NCI-H146 (cell line): ENCODE results near the gene STMND1.

Source experiments
- DNase-seq: peaks from one replicate; lab custom pipeline; 2025; lab: John Stamatoyannopoulos, UW

The STMND1 gene

GRCh38 chr6:17161076-17161475 is 59.2 kb downstream of the STMND1 start:
- DNase-seq: no peak

- no peak for DNase-seq
Measured at GRCh38 chr6:17165383-17165782, 63.5 kb downstream of the STMND1 start.

GRCh38 chr6:17167327-17167979 is 65.6 kb downstream of the STMND1 start:
- DNase-seq: peak; percentile 19

DNA sequence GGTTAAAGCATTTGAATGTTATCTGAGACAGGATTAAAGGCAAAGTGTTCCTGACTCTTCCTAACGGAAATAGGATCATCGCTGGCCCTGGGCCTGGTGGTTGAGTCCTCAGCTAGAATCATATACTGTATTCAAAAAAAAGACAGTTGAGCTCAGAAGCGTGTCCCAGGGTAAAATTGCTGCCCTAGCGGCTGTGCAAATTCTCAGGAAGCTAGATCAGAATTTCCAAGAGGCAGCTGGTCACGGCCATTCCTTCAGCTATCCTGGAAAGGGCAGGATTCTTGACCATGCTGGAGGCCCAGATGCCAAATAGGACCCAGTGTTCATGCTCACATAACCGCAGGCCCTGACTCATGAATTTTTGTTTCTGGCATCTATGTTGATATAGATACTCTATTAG is 67.4 kb downstream of the STMND1 start:
- no peak for DNase-seq

DNA sequence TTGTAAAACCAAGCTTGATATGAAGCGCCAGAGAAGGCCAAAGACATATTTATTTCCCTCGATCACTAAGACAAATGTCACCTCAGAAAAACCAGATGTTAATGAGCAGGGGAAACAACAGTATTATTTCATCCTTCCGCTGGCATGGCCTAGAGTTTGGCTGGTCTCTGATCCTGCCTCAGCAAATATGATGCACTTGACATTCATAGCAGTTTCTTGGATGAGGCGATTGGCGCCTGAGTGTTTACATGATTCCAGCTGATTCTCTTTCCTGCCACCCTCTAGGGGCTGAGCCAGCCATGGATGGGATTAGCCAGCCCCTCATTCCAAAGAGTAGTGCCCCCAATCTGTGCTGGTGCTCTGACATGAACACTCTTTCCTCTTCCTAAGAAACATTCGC is 67.9 kb downstream of the STMND1 start:
- DNase-seq: no peak

- DNase-seq: no peak
Measured at GRCh38 chr6:17172836-17173470, 71.1 kb downstream of the STMND1 start.

GRCh38 chr6:17178326-17178725 is 76.5 kb downstream of the STMND1 start:
- DNase-seq: no peak

DNA sequence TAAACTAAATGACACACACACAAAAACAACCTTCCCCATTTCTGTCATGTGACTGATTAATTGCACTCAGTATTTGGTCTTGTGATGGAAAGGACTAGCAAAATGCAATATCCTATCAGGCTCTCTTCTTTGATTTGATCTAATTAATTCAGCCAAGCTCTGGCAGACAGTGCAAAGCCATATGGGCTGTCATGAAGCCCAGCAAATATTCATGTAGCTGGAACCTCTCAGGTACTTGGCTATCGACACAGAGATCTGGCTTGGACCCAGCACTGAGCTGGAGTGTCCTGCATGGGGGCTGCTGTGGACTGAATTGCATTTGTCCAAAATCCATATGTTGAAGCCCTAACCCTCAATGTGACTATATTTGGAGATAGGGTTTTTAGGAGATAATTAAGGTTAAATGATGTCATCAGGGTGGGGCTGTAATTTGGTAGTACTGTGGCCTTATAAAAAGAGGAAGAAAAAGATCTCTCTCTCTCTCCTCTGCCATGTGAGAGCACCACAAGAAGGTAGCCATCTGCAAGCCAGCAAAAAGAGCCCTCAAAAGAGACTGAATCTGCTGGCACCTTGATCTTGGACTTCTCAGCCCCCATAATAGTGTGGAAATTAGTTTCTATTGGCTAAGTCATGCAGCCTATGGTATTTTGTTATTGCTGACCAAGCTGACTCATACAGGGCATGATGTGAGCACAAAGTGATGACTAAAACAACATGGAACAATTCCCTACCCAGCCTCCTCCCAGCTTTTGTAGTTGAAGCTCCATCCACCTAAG is 77.1 kb downstream of the STMND1 start:
- no peak for DNase-seq

DNA sequence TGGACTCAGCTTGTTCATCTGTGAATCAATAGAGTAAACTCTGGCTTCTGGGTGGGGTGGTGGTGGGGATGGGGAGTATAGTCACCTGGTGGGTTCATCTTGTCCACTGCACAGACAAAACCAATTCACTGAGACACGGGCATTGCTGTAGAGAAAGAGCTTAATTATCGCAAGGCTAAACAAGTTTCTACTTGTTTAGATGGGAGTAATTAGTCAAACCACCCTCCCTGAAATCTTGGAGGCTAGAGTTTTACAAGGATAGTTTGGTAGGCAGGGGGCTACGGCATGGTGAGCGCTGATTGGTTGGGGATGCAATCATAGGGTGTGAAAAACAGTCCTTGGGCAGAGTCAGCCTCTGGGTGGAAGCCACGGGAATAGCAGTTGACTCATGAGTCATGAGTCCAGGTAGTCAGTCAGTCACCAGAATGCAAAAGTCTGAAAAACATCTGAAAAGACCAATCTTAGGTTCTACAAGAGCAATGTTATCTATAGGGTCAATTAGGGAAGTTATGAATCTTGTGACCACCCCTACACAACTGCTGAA is 77.8 kb downstream of the STMND1 start:
- no peak for DNase-seq
